ENCODE results near the gene MBD5. TPM values are rescaled to one million over a fixed set of nuclear protein-coding genes. Genes with fewer than 3 reads are reported as not detected.

Gene MBD5
- total RNA-seq, 6 experiments from 2014 or later, result 7.9 to 15.6 (median 11.9) TPM

DNA sequence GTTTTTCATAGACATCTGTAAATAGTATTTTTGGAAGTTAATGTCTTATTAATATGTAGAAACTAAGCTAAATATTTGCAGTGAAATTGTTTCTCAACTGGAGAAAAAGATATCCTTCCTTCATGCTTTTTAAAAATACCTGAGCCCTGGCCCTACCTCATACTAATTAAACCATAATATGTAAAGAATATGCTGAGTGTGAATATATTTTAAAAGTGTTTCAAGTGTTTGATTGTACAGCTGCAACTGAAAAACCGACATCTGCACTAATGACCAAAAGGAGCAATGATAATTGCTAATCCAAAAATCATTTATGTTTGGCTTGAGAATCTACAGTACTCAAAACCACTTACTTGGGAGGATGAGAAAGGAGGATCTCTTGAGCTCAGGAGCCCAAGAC is 156.7 kb downstream of the MBD5 start:
- Histone ChIP-seq H3K4me3 (no peak overlapping the region), H3K27me3 (no peaks in the 10 kb centered on the region), H3K27ac (no peak overlapping the region), H3K9me3 (no peaks in the 10 kb centered on the region), H3K36me3 (no peaks in the 10 kb centered on the region), H3K4me1 (no peaks in the 10 kb centered on the region)
- TF ChIP-seq POLR2A (IDR thresholded peaks at IDR 0.05), result no peak
- TF ChIP-seq, protein P1, sequence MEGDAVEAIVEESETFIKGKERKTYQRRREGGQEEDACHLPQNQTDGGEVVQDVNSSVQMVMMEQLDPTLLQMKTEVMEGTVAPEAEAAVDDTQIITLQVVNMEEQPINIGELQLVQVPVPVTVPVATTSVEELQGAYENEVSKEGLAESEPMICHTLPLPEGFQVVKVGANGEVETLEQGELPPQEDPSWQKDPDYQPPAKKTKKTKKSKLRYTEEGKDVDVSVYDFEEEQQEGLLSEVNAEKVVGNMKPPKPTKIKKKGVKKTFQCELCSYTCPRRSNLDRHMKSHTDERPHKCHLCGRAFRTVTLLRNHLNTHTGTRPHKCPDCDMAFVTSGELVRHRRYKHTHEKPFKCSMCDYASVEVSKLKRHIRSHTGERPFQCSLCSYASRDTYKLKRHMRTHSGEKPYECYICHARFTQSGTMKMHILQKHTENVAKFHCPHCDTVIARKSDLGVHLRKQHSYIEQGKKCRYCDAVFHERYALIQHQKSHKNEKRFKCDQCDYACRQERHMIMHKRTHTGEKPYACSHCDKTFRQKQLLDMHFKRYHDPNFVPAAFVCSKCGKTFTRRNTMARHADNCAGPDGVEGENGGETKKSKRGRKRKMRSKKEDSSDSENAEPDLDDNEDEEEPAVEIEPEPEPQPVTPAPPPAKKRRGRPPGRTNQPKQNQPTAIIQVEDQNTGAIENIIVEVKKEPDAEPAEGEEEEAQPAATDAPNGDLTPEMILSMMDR (IDR thresholded peaks at IDR 0.05), result no peak
- whole genome bisulfite sequencing (ENCODE audit: insufficient coverage, low coverage, low lambda C conversion rate, missing lambda C conversion rate), result 93% methylated on average over 1 of the region's 1 CpG
- no peak for DNase-seq
- no peak for ATAC-seq
- intact Hi-C loops (cut with DNase I), result no loop called here

DNA sequence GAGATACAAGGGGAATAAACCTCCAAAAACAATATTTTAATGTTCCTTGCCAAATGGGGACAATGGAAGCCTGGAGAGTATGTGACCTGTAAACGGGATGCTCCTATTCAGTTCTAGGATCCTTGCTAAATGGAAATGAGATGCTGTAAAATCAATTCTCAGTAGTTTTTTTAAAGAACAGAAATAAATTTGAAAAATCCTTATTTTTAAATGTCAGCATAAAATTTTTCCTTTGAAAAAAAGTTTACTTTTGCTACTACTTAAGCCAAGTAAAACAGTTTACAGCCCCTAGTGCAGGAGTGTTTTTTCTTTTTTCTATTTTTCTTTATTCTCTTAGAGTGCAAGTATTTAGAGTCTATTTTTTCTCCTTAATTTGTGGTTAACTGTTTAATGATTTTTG is 158.8 kb downstream of the MBD5 start:
- H3K9me3 ChIP-seq, result no peaks in the 10 kb centered on the region

DNA sequence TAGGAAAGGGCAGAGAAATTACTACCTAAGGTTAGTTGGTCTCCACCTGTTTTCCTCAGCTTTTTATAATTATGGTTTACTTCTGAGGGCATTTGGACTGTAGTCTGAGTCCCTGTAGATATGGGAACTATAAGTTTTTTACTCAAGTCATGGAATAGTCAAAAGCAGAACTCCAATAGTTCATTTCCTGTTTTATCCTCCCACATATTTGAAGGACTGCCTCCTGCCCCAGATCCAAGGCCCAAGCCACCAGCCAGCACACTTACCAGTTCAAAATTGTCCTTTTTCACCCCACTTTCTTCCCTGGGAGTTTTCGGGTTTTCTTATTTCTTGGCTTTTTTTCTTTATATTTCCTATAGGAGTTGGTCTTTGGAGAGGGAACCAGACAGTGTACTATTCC is 164.1 kb downstream of the MBD5 start:
- H3K4me1 ChIP-seq, result no peaks in the 10 kb centered on the region
- intact Hi-C loops (cut with DNase I), result no loop called here
- no peaks in the 10 kb centered on the region for H3K27me3 ChIP-seq
- WGBS (ENCODE audit: insufficient coverage, low coverage, low lambda C conversion rate, missing lambda C conversion rate), result 70% methylated on average over 1 of the region's 1 CpG
- H3K9me3 ChIP-seq, result no peaks in the 10 kb centered on the region
- H3K27ac ChIP-seq, result no peak overlapping the region
- H3K4me3 ChIP-seq, result no peak overlapping the region
- no peaks in the 10 kb centered on the region for H3K36me3 ChIP-seq
- no peak for TF ChIP-seq POLR2A (IDR thresholded peaks at IDR 0.05)
- TF ChIP-seq, protein P1 (IDR thresholded peaks at IDR 0.05), result no peak
- DNase-seq (no peak), ATAC-seq (no peak)

More for the DNA sequence above, 158.8 kb downstream of the MBD5 start:
- DNase-seq, result no peak
- Histone ChIP-seq H3K4me3 (no peak overlapping the region), H3K36me3 (no peaks in the 10 kb centered on the region), H3K4me1 (no peaks in the 10 kb centered on the region), H3K27me3 (no peaks in the 10 kb centered on the region), H3K27ac (no peak overlapping the region)
- intact Hi-C loops (cut with DNase I), result no loop called here
- no peak for TF ChIP-seq POLR2A (IDR thresholded peaks at IDR 0.05)
- TF ChIP-seq, protein P1 (IDR thresholded peaks at IDR 0.05), result no peak
- ATAC-seq, result no peak
- WGBS (ENCODE audit: insufficient coverage, low coverage, low lambda C conversion rate, missing lambda C conversion rate), result 92% methylated on average over 1 of the region's 1 CpG

DNA sequence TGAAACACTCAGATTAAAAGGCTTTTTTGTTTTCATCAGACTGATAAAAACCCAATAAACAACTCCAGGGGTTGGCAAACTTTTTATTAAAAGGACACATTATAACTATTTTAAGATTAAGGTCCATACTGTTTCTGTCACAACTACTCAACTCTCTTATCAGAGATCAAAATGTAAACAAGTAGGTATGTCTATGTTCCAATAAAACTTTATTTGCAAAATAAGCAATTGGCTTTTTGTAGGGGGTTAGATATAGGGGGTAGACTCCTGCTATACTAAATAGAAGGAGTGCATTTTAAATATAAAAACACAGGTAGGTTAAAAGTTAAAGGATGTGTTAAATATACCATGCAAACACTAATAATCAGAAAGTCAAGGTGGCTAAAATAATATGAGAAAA is 174.0 kb downstream of the MBD5 start:
- no peak for TF ChIP-seq POLR2A (IDR thresholded peaks at IDR 0.05)
- TF ChIP-seq, protein P1 (IDR thresholded peaks at IDR 0.05), result no peak
- ATAC-seq, result no peak
- Histone ChIP-seq H3K27me3 (no peaks in the 10 kb centered on the region), H3K4me3 (no peak overlapping the region), H3K9me3 (no peaks in the 10 kb centered on the region), H3K4me1 (no peaks in the 10 kb centered on the region), H3K27ac (no peak overlapping the region), H3K36me3 (no peaks in the 10 kb centered on the region)
- intact Hi-C loops (cut with DNase I), result no loop called here
- no peak for DNase-seq
